Tongue (tissue), 2 donors: ENCODE data around the gene CLEC1A. TPM values are rescaled to one million over a fixed set of nuclear protein-coding genes. Genes with fewer than 3 reads are reported as not detected.
A peak's percentile ranks its signal among the peaks of the same experiment; 100 is the strongest.

Experiments
- DNase-seq: peaks from one replicate; pipeline ENCODE4 v3.0.0-alpha.2; 2015
- total RNA-seq: library from RNA; depleted of rRNA; stranded (reverse); fragments of >200 nt; gene quantifications from one replicate; pipeline ENCODE4 v1.2.3, GENCODE V29; 2014

The CLEC1A gene
- total RNA-seq, 1 donor from 2014 or later: 2.7 TPM

DNA sequence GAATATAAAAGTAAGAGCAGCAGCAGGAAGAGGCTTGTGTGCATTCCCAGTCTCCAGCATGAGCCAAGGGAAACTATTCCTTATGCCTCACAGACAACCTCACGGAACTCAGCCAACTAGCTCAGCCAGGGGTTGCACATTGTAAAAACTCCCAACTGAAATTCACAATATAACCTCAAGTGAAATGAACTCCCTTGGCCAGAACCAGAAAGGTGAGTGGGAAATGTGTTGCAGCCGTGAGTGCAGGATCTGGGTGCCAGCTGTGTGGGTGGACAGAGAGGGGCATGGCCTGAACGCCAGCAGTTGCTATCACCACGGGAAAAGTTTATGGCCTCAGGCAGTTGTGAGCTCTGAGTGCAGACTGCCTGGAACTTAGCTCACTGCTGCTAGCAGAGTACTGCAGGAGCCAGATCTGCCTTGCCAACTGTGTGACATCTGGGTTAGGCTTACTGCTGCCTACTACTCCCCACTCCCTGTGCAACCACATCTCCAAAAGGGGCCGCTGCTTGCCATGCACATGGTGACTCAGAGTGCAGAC, 2.3 kb upstream of the CLEC1A start:
- DNase-seq: peak; percentile 78

DNA sequence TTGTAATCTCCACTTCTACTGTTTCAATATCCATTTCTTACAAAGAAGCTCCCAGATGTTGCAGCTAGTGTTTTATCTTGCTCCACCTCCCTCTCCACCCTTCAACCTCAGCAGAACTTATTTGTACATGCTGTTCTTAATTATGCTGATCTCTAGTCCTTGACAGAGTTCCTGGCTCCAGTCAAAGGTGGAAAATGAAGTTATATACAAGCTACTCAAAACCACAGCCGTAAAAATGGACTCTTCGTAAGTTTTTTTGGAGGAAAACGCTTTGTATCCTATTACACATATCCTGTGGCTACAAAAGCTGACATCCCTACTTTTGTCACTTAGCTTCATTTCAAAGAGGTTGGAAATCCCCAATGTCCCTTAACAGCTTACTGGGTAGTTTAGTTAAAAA, 1.3 kb downstream of the CLEC1A start:
- DNase-seq: peak; percentile 34

DNA sequence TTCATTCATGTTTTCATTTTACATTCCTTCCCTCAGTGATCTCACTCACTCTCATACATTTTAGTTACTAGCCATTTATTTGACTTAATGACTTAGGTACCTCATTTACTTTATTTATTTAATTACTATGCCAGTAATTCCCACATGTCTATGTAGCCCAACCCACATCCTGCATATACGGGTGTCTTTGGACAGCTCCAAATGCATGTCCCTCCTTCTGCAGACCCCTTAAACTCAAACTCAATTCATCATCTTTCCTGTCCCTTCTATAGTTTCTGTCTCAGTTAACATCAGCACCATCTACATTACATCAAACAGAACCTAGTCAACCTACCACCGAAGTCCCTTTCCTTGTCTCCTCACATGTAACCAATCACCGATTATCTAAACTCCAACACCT, 2.8 kb downstream of the CLEC1A start:
- DNase-seq: no peak

DNA sequence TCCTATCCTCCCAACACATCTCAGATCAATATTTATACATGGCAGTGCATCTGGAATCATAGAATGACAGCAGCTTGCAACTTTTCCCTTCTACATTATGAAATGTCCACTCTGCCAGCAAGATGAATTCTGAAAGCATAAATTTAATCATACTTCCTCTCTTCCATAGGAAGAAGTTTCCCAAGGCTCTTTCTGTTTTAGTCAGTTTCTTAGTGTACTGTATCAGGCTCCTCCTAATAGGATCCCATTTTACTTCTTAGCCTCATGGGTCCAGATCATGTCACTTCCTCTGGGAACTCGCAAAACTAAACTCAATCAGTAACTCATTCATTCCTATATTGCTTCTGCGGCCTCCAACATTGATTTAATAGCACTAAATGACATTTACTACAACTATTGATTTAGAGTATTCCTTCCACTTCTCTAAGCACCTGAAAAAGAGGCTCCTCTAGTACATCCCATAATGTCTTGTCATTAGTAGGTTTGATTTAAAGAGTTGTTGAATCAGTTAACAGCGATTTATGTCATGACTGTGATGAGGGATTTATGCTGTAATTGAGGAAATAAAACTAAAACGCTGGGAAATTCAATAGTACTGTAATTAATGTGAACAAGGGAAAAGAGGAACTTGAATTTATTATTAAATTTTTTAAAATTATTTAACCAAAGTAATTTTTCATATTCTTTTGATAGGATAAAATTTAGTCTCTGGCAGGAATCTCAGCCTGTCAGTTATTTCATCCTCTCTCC, 4.0 kb downstream of the CLEC1A start:
- no peak for DNase-seq

DNA sequence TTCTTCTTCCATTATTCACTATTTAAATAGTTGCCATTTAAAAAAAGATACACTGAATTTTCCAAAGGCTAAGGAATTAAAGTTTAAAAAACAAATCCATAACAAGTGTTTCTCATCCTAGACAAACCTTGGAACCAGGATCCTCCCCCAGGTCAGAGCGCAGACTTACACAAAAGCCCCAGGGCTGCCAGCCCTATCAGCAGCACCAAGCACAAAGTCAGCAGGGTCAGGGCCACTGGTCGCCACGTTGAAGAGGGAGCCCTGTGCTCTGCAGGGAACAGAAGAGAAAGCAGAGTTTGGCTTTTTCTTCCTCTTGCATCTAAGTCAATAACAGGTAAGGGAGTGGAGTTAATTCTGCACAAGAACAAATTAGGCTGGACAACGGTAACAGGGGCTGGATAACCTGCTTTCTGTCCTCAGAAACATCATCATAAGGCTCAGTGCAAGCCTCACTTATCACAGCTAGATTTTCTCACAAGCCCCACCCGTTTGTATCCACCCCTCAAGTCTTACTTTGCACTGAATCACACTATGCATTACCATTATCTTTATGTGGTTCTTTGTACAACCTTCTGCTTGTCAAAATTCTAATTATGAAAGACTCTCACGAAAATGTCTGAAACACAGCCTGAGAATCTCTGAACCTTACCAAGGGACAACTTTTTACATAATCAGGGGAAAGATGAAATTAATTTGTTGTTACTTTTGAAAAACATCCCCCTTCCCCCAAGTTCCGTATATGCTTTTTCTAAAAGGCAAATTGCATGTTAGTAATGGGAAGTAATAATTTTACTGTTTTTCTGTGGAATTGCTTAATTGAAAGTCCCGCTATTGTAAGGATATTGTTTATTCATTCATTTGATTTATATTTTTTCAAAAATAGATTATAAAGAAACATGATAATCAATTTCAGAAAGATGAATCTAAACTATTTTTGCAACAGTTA, 9.6 kb downstream of the CLEC1A start:
- no peak for DNase-seq

DNA sequence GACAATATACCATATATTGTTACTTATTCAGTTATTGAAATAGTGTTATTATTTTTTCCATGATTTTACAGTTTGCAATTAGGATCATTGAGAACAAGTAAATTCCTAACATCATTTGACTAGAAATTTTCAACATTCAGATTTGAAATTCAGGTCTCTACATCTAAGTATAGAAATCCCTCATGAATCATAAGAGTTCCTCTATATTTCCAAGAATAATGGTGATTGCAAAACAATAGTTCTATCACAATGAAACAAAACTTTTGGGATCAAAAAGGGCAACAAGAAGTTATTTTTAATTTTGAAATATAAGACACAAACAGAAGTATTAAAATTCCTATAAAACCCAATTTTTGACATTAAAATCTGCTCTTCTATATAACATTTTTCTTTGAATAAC, 10.8 kb downstream of the CLEC1A start:
- DNase-seq: no peak

DNA sequence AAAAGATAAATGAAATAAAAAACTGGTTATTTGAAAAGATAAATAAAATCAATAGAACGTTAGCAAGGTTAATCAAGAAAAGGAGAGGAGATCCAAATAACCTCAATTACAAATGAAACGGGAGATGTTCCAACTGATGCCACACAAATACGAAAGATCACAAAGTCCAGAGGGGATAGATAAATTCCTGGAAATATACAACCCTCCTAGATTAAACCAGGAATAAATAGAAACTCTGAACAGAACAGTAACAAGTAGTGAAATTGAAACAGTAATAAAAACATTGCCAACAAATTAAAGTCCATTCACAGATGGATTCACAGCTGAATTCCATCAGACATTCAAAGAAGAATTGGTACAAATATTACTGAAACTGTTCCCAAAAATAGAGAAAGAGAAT, 12.4 kb downstream of the CLEC1A start:
- no peak for DNase-seq

GRCh38 chr12:10084733-10085132, 14.1 kb downstream of the CLEC1A start:
- DNase-seq: no peak

DNA sequence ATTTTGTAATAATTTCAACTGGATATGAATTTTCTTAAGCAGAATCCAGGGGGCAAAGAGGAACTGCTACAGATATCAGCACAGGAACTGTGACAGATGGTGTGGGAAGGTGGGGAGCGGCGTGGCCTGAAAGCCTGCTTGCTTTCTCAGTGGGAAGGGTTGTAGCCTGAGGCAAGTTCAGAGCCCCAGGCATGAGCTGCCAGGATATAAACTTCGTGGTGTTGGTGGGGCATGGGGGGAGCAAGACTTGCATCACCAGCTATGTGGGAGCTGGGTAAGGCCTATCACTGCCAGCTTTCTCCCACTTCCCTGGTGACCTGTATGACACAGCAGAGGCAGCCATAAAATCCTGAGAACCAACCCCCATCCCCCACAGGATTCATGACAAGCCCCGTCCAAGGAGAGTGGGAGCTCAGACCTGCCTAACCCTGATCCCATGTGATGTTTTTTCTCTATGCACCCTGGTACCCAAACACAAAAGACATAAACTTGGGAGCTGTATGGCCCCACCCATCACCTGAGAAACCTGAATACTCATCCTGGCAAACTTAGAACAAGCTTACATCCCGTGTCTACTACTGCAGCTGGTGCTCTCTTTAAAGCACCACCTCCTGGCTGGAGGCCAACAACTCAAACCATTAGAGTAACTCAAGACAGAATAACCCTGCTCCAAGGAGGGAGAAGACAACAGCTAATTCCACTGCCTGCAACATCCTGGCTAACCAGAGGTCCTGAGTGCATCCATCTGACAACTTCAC, 16.5 kb downstream of the CLEC1A start:
- DNase-seq: no peak

DNA sequence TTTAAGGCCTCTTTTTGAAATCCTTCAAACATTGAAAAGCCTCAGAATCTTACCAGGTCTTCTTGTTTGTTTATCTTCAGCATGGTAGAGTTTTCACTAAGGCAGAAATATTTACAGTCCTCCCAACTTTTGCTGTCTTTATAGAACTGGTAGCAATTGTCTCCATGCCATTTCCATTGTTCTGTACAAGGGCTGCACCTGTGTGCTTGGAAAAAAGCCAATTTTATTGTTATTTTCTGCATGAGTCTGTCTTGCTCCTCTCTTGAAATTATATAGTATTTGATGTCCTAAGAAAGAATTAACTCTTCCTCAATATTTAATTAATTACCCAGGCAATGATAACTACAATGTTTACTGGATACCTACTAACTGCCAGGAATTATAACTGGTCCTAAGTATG, 23.3 kb downstream of the CLEC1A start:
- DNase-seq: no peak

DNA sequence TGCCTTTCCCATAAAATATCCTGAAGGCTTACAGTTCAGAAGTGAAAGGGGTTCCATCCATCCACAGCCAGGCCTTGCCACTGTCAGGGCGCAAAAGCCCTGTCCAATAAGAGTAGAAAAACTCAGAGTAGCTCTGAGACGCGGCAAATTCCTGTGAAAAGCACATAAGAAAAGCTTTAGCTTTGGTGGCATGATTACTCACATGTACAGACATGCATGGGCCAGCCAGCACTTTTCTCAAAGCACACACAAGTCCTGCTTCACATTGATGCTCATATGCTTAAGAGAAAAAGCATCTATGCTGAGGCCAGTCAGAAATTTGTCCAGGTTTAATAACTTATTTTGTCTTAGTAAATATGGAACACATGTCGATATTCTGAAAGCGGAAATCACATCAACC, 25.5 kb downstream of the CLEC1A start:
- no peak for DNase-seq

GRCh38 chr12:10072131-10072530, 26.7 kb downstream of the CLEC1A start:
- no peak for DNase-seq

- no peak for DNase-seq
These were observed 28.4 kb downstream of the CLEC1A start for GRCh38 chr12:10070380-10070779.

GRCh38 chr12:10069976-10070375, 28.8 kb downstream of the CLEC1A start:
- no peak for DNase-seq

GRCh38 chr12:10069099-10069498, 29.7 kb downstream of the CLEC1A start:
- no peak for DNase-seq

DNA sequence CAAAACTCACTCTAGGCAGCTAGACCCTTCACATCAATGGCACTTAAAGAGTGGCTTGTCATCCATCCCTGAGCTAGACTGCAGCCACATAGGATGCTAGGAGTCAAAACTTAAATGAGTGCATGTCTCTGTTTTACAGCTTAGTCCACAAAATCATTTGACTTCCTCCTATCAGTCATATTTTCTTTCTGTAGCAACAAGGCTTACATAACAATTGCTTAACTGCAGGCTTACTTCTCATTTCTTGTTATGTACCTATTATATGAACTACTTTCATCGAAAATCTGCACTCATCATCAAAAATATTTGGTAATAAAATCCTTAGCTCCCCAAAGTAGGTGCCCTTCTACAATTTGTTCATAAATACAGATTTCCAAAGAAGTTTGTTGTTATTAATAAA, 30.1 kb downstream of the CLEC1A start:
- DNase-seq: no peak

DNA sequence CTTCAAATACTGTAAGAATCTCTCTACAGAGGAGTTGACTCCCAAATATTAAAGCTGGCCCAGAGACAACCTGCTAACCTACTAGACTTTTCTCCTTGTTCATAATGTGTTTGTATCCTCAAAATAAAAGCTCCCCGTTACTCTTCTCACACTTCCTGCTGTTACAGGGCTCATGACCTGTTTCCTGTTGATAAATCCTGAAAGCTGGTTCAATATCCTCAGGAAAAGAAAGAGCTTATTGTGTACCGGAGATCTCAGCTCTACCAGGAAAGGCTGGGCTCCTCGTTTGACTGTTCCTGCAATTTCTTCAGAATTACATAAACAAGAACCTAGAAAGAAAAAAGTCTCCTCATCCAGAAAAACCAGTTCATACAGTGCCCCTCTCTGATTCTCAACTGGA, 30.8 kb downstream of the CLEC1A start:
- no peak for DNase-seq

DNA sequence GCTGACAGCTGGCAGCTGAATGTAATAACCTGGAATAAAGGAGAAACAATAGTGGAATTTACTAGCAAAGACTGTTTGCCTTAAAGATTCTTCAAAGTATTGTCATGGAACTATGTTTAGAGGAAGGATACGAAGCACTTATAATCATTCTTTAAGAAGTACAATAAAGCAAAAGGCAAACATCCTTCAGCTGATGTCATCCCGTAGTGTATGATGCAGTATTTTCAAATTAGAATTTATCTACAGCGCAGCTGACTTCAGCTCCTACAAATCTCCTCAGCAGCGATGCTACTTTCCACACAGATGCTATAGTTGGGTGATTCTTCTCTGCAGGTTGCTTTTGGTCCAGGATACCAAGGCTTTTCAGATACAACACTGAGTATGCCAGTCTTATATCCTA, 31.5 kb downstream of the CLEC1A start:
- peak; percentile 8 for DNase-seq

GRCh38 chr12:10065241-10065640, 33.5 kb downstream of the CLEC1A start:
- no peak for DNase-seq

DNA sequence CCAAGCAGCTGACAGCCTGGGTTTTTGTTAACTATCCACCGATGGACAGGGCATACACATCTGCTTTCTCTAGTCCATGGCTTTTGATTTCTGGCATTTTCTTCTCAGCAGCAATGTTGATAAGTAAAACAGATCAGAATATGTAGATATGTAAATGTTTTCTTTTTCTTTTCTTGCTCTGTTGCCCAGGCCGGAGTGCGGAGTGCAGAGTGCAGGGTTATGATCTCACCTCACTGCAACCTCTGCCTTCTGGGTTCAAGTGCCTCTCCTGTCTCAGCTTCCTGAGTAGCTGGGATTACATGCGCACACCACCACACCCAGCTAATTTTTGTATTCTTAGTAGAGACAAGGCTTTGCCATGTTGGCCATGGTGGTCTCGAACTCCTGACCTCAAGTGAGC, 40.4 kb downstream of the CLEC1A start:
- DNase-seq: no peak

GRCh38 chr12:10052193-10052913, 46.4 kb downstream of the CLEC1A start:
- DNase-seq: no peak

- no peak for DNase-seq
These were observed 50.3 kb downstream of the CLEC1A start for GRCh38 chr12:10048526-10048925.
